GM08714 (cell line): ENCODE measurements around the gene FOSL1.

Source experiments
- H3K4me3 ChIP-seq: fragments of 200-500 bp; sonication (Bioruptor generic); 2 replicates; pipeline ENCODE4 v1.5.1; 2014; ENCODE audit warnings: mild to moderate bottlenecking, low read length, inconsistent platforms
- ZNF274 ChIP-seq: IDR thresholded peaks from 2 replicates; pipeline ENCODE4 v1.6.1; 2012; ENCODE audit warnings: mild to moderate bottlenecking, low read depth, low read length

Gene FOSL1

GRCh38 chr11:65900125-65900898 is at the start of gene FOSL1:
TSS of gene FOSL1 (minus strand) at chr11:65900388. CDS start at chr11:65900339, 49 bp downstream.
- H3K4me3 ChIP-seq: peak within 1 kb of the TSS; percentile 85
- no peak for TF ChIP-seq ZNF274

DNA sequence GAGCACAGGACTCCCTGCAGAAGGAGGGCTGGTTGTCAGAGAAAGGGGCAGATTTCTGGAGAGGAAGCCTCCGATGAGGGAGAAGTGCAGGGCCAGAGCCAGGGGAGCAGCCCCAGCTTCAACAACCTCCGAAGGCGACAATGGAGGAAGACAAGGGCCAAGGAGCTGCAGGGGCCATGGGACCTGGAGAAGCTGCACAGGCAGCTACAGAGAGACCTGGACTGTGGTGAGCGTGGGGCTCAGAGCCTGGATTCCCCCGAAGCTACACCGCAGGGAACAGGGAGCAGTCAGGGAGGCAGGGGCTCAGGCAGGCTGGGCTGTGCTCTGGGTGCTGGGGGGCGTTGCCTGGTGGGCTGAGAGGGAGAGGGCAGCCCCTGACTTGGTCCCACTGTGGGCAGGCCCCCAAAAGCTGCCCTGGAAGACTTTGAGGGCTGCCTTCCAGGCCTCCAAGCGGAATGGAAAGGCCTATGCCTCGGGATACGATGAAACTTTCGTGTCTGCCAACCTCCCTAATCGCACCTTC is 47.5 kb upstream of the FOSL1 start:
- H3K4me3 ChIP-seq: no peak overlapping the region
- TF ChIP-seq ZNF274: no peak

GRCh38 chr11:65947133-65947532 is 46.9 kb upstream of the FOSL1 start:
- H3K4me3 ChIP-seq: no peak overlapping the region
- no peak for TF ChIP-seq ZNF274

DNA sequence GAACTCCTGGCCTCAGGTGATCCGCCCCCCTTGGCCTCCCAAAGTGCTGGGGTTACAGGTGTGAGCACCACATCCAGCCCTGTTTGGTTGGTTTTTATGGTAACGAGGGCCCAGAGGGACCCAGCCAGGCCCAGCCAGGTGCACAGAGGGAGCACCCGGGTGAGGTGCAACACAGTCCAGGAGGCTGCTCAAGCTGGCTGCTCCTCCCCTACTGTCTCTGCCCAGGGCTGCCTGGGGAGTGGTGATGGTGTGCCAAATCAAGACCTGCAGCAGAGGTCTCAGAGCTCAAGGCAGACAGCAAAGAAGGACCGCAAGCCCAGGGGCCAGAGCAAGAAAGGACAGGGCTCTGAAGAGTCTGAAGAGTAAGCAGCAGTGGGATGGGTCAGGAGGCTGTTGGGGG is 46.5 kb upstream of the FOSL1 start:
- no peak overlapping the region for H3K4me3 ChIP-seq

DNA sequence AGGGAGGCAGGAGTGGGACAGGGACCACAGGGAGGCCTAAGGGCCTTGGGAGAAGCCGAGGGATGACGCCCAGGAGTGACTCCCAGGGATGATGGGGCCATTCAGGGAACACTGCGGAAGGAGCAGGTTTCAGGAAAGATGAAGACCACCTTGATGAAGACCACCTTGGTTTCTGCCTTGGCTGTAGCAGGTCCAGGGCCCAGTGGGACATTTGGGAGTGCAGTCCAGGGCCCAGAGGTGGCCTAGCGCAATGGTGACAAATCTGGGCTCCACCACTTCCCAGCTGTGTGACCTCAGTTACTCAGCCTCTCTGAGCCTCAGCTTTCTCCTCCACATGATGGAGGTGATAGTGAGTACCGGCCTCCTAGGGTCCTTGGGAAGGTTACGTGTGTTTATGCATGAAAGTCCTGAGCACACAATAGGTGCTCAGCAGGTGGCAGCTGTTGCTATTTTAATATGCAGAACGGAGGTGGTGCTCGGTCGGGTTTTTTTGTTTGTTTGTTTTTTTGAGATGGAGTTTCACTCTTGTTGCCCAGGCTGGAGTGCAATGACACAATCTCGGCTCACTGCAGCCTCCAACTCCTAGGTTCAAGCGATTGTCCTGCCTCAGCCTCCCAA is 45.9 kb upstream of the FOSL1 start:
- H3K4me3 ChIP-seq: no peak overlapping the region
- no peak for TF ChIP-seq ZNF274

More for the DNA sequence above, 46.5 kb upstream of the FOSL1 start:
- no peak for TF ChIP-seq ZNF274

DNA sequence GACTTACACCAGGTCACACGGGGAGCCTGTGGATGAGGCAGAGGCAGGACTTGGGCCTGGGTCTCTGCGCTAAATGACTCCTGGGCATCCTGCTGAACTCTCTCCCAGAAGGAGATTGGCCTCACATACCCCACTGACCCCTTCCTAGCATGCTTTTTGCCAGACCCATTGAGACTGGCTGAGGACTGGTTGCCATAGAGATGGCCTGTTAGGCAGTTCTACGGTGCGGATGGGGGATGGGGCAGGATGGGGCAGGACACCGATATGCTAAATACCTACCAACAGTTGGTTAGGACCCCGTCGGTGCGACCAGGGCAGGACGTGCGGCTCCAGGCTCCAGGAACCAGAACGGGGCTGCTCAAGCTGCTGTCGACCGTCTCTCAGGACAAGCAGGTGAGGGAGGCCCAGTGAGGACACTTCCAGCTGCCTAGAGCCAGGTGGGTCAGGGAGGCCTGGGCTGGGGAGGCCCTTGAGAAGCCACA is 45.3 kb upstream of the FOSL1 start, which contains the start of gene TSGA10IP:
TSGA10IP (plus strand) TSS at position 51 of the 482 bp plus-strand sequence; CDS start at position 247, 196 bp downstream.
- no peak within 1 kb of the TSS for H3K4me3 ChIP-seq
- no peak for TF ChIP-seq ZNF274

DNA sequence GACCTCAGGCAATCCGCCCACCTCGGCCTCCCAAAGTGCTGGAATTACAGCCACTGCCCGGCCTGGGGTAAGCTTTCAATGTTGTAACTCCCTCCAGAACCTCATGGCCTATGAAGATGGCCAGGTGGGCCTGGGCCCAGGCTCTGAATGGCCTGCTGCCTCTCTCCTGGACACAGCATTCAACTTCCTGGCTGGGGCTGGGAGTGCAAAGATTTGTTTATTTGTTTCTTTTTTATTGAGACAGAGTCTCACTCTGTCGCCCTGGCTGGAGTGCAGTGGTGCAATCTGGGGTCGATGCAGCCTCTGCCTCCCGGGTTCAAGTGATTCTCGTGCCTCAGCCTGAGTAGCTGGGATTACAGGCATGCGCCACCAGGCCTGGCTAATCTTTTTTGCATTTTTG is 44.6 kb upstream of the FOSL1 start:
- no peak for TF ChIP-seq ZNF274
- H3K4me3 ChIP-seq: no peak overlapping the region

GRCh38 chr11:65944191-65944590 is 44.0 kb upstream of the FOSL1 start:
- H3K4me3 ChIP-seq: no peak overlapping the region
- TF ChIP-seq ZNF274: no peak

GRCh38 chr11:65942531-65942930 is 42.3 kb upstream of the FOSL1 start:
- H3K4me3 ChIP-seq: no peak overlapping the region
- TF ChIP-seq ZNF274: no peak

GRCh38 chr11:65941720-65942310 is 41.6 kb upstream of the FOSL1 start:
- H3K4me3 ChIP-seq: no peak overlapping the region
- no peak for TF ChIP-seq ZNF274

- no peak for TF ChIP-seq ZNF274
- H3K4me3 ChIP-seq: no peak overlapping the region
Observed at GRCh38 chr11:65937766-65938165, 37.6 kb upstream of the FOSL1 start.

GRCh38 chr11:65934014-65934413 is 33.8 kb upstream of the FOSL1 start:
- H3K4me3 ChIP-seq: no peak overlapping the region
- TF ChIP-seq ZNF274: no peak

GRCh38 chr11:65932558-65932919 is 32.4 kb upstream of the FOSL1 start:
- no peak for TF ChIP-seq ZNF274
- H3K4me3 ChIP-seq: no peak overlapping the region

GRCh38 chr11:65931773-65932557 is 31.8 kb upstream of the FOSL1 start:
- H3K4me3 ChIP-seq: no peak overlapping the region
- no peak for TF ChIP-seq ZNF274
